ENCODE measurements around the gene FRMD4A.

DNA sequence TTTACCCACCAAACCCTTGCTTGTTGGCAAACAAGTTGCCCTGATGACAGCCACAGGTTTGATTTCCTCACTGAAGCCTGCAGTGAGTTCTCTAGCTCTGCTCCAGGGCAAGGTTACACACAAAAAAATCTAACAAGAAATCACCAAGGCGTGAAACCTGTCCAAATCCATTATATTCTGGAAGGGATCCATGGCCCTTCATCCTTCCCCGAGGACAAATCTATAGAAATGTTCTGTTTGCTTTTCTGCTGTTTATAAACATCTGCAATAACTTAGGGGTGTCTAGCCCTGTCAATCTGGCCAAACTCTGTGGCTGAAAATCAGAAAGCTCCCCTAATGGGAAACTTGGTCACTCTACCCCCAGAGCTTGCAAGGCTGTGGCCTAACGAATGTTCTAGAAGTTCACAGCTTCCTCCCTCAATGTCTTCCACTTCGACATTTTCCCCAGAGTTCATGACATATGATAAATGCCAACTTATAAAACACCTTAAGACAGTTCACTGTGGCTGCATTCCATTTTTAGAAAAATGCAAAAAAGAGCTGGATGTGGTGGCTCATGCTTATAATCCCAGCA is 579.4 kb downstream of the FRMD4A start:
- TF ChIP-seq, protein P1, sequence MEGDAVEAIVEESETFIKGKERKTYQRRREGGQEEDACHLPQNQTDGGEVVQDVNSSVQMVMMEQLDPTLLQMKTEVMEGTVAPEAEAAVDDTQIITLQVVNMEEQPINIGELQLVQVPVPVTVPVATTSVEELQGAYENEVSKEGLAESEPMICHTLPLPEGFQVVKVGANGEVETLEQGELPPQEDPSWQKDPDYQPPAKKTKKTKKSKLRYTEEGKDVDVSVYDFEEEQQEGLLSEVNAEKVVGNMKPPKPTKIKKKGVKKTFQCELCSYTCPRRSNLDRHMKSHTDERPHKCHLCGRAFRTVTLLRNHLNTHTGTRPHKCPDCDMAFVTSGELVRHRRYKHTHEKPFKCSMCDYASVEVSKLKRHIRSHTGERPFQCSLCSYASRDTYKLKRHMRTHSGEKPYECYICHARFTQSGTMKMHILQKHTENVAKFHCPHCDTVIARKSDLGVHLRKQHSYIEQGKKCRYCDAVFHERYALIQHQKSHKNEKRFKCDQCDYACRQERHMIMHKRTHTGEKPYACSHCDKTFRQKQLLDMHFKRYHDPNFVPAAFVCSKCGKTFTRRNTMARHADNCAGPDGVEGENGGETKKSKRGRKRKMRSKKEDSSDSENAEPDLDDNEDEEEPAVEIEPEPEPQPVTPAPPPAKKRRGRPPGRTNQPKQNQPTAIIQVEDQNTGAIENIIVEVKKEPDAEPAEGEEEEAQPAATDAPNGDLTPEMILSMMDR (conservative IDR thresholded peaks at IDR 0.05): no peak
- TF ChIP-seq EZH2 (IDR thresholded peaks at IDR 0.05; ENCODE audit: low read depth): no peak
